ENCODE results near the gene PLXDC2. TPM values are rescaled to one million over a fixed set of nuclear protein-coding genes. Genes with fewer than 3 reads are reported as not detected.

The PLXDC2 gene
- total and polyA plus RNA-seq, 10 of the 15 experiments (the other 5 are each of a cell fraction or from before 2014, with no cell fraction given): 0.05 to 1.8 (median 0.14) TPM; not detected in 2

DNA sequence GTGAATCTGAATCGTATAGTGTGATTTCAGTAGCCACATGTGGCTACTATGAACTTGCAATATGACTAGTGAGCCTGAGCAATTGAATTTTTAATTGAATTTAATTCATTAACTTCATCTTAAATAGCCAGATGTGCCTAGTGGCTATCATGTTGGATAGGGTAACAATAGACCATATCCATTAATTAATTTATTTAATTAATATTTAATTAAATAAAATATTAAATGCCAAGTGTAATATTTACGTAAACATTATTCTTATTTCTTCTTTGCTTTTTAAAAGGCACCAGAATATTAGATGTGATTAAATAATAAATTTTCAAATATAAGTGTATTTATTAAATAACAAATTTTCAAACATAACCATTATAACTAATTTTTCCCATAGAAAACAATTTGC is 354.4 kb downstream of the PLXDC2 start:
- SMC1A ChIA-PET (ENCODE audit: uncharacterized antibody, unreplicated experiment): no interaction called here
- H4K20me1 ChIP-seq (ENCODE audit: control insufficient read depth, insufficient read depth): no peaks in the 10 kb centered on the region
- TF ChIP-seq ZBED1 (IDR thresholded peaks at IDR 0.05; ENCODE audit: borderline replicate concordance) (no peak), RB1 (IDR thresholded peaks at IDR 0.05; ENCODE audit: borderline replicate concordance) (no peak), NBN (IDR thresholded peaks at IDR 0.05) (no peak), EP300 (IDR thresholded peaks at IDR 0.05; ENCODE audit: borderline replicate concordance in 1 of 2, control insufficient read depth in 1 of 2, low read depth in 2 of 2, low read length in 2 of 2) (no peak), CBX5 (IDR thresholded peaks at IDR 0.05; ENCODE audit: low read depth) (no peak), ZNF384 (IDR thresholded peaks at IDR 0.05; ENCODE audit: borderline replicate concordance, low read depth, low read length) (no peak), NFYB (IDR thresholded peaks at IDR 0.05; ENCODE audit: insufficient read depth, low read depth, low read length) (no peak), PRDM15 (CRISPR knock-in tag; IDR thresholded peaks at IDR 0.05) (no peak), BCLAF1 (IDR thresholded peaks at IDR 0.05) (no peak), ZNF622 (IDR thresholded peaks at IDR 0.05) (no peak), TBL1XR1 (IDR thresholded peaks at IDR 0.05; ENCODE audit: low read depth, low read length) (no peak)
- no peaks in the 10 kb centered on the region for H3K79me2 ChIP-seq (ENCODE audit: control insufficient read depth, insufficient read depth, low read length)
- H3K36me3 ChIP-seq (ENCODE audit: control insufficient read depth in 2 of 2, insufficient read depth in 2 of 2, low read length in 1 of 2): no peaks in the 10 kb centered on the region
- no TSS peak for BruUV-seq (replicated peaks)
- RAD21 ChIA-PET (ENCODE audit: unreplicated experiment): no interaction called here
- no peaks in the 10 kb centered on the region for H3K27me3 ChIP-seq (replicated peaks in 1 of 2; ENCODE audit: control insufficient read depth in 2 of 2, insufficient read depth in 2 of 2, low read length in 1 of 2)
- no peak for FAIRE-seq
- CTCF ChIA-PET: interaction anchor here (1.3 kb wide), 1 partner anchor 11 kb away, joined by 3 read pairs; no protein-coding TSS in a partner anchor
- in situ Hi-C loops (cut with MboI) (no loop called here), intact Hi-C loops (cut with micrococcal nuclease; ENCODE audit: unreplicated experiment) (no loop called here)
- no peak overlapping the region for H3K4me3 ChIP-seq
- H3K9ac ChIP-seq (ENCODE audit: control insufficient read depth, insufficient read depth, low read length): no peak overlapping the region
- no peaks in the 10 kb centered on the region for H3K4me1 ChIP-seq (ENCODE audit: control insufficient read depth, insufficient read depth, low read length)
- no peak overlapping the region for H3K4me2 ChIP-seq (ENCODE audit: control insufficient read depth, insufficient read depth)
- POLR2A ChIA-PET: no interaction called here
- WGBS (ENCODE audit: insufficient coverage, insufficient replicate concordance, low lambda C conversion rate, missing lambda C conversion rate): 24% methylated on average over 2 of the region's 2 CpGs
- H3K27ac ChIP-seq (ENCODE audit: control insufficient read depth, insufficient read depth): no peak overlapping the region
- no peak overlapping the region for H2AFZ ChIP-seq (ENCODE audit: control insufficient read depth, low read depth, low read length)
- no peak for ATAC-seq
- DNase-seq (ENCODE audit: low read depth, low spot score): no peak
- H3K9me3 ChIP-seq (replicated peaks; ENCODE audit: control insufficient read depth, insufficient read depth, low read length): no peaks in the 10 kb centered on the region
